ENCODE data around the gene MST1R.

DNA sequence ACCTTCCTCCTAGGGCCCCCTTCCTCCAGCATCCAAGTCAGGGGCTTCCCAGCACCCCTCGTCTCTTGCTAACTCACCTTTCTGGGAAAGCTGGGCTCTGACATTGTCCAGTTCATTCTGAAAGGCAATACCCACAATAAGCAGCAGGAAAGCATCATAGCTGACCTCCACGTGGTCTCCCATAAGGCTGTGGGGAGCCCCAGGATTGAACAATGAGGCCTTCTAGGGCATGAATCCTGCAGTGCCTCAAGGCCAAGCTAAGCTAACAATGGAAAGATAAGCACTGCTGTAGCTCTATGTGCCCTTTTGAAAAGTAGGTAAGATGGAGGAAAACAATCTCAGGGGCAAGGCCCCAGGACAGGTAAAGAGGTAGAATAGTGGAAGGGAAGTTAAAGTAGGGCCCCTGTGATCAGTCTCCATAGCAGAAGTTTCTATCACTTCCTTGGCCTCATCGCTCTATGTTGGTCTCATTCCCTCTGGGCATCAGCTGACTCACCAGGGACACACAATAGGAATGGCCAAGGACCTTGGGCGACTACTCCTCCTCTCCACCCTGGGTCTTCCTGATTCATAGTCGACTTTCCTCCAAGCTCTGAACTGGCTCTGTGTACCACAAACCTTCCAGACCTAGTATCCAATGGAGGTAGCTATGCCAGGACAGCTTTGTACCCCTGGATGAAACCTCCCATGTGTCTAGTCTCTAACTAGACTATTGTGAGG is 59.0 kb downstream of the MST1R start:
- no peak for TF ChIP-seq YY1 (IDR thresholded peaks at IDR 0.05; ENCODE audit: insufficient read depth, insufficient read length)
- TF ChIP-seq SUZ12 (IDR thresholded peaks at IDR 0.05; ENCODE audit: extremely low read depth, insufficient read depth, insufficient read length), result no peak
- no peak for TF ChIP-seq ZNF274 (IDR thresholded peaks at IDR 0.05; ENCODE audit: low read depth, low read length)
